Activated CD8-positive, alpha-beta memory T cell treated with anti-CD3 and anti-CD28 coated beads for 24 hours (primary cell): ENCODE measurements around the gene DSCAM.

Source experiments
- DNase-seq: peaks from one replicate; pipeline ENCODE4 v3.0.0-alpha.2; 2020

DSCAM gene

DNA sequence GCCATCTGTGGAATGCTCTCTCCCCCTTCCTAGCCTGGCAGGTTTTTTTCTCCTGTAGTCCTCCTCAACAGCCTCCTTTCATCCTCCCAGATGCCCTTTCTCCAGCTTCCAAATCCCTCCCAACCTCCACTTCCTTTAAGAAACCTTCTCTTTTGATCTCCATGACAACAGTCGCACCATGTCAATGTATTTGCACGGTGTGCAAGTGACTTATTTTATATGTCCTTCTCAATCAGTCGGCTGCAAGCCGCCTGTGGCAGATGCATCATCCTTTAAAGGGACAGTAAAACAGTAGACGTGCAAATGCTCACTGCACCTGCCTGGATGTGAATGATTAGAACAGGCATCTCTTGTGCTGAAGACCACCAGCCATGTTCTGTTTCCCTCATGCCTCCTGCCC lies 694.5 kb downstream of the DSCAM start:
- DNase-seq: no peak

DNA sequence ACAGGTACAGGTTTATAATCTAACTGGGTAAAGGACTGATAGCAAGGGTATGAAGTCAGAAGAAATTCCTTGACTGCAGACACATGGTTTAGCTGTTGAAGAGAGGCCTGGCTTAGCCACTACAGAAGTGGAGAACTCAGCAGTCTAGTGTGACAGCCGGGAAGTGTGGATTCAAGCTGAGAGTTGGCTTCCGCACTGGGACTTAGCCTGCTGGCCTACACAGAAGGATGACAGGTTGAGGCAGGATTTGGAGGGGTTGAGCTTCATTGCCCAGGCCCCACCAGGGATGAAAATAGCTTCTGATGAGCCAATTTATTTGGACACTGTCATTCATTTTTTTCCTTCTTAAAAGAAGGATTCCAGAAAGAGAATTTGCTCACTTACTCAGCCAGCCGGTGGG lies 695.3 kb downstream of the DSCAM start:
- no peak for DNase-seq

DNA sequence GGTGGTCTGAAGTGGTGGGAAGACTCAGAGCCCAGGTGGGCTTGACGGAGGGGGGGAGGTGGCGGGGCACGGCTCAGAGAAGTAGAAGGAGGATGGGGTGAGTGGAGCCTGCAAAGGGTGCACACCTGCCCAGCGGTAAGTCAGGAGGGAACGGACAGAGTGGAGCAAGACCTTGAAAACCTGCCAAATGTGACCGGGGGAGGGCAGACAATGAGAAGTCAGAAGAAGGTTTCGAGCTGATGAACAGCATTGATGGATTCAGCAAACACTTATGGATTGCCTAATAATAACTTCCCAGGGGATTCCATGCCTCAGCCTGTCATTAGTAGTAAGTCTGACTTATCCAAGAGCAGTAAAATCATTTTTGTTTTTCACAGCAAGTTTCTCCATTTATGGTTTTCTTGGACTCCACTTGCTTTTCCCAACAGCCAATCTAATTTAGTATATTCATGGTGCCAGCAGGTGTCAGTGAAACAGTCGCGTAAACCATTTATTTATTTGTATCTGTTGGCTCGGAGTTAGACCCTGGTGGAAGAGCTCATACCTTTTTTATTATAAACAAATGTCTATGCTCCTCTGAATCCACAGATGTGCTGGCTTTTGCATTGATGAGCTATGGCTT lies 700.6 kb downstream of the DSCAM start:
- DNase-seq: no peak

DNA sequence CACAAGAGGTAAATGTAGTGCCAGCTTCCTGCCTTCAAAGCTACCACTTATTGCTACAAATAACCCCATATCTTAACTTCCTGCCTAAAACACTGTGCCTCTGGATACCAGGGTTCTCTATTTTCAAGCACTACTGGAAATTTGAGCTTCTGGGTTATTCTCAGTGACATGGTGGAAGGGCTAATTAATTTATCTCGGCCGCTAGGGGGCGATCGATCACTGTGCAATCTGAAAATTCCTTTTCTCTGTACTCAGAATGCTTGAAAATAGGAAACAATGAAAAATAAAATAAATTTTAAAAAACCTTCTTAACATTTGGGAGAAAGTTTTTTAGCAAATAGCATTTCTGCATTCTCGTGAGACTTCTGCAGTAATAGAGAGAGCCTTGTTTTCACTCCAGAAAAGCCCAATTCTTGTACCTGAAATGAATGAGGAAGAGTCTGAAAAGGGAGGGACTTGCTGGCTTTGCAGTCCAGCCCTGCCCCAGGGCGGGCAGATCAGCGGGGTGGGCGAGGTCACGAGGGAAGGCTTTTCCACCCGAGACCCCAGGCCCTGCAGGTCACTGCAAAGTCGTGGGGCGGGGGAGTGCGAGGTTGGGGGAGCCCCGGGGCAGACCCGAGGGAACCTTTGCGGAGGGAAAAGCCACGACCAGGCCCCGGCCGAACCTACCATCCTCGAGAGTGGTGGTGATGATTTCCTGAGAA lies 703.0 kb downstream of the DSCAM start:
- DNase-seq: peak; percentile 62

DNA sequence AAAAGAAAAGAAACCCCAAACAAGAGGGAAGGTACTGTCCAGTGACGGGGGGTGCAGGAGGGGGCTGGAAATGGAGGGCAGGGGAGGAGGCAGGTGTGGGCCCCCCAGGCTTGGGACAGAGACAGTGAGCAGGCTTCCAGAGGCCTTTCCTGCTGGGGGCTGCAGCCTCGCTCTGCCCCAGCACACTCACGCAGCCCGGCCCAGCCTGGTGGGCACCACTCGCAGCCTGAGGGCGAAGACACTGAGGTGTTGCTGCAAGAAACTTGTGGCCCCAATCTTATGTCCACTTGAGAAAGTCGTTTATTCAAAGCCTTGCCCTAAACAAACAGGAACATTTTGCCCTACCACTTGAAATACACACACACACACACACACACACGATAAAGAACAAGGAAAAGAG lies 705.3 kb downstream of the DSCAM start:
- no peak for DNase-seq

DNA sequence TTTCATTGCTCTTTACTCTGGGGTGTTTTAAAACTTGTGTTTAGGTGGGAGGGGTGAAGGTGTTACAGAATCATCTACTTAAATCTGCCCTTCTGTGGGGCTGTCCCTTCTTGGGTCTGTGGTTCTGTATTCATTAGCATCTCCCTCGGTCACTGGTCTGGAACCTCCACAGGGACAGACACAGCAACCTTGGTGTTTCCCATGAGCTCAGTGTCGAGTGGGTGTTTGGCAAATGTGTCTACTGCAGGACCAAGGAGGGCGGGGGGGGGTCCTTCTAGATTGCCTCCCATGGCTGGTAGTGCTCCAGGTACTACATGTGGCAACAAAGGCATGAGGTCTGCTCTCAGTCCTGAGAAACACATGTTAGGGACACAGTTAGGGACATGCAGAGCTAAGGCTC lies 706.3 kb downstream of the DSCAM start:
- DNase-seq: no peak

DNA sequence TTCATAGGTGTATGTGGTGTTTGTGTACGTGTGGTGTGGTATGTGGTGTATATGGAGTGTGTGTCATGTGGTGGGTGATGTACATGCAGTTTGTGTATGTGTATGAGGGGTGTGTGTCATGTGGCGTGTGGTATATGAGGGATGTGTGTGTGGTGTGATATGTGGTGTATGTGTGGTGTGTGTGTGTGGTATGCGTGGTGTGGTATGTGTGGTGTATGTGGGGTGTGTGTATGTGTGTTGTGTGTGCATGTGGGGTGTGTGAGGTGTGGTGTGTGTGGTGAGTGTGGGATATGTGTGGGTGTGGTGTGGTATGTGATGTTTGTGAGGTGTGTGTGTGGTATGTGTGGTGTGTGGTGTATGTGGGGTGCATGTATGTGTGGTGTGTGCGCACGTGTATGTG lies 707.3 kb downstream of the DSCAM start:
- DNase-seq: no peak

DNA sequence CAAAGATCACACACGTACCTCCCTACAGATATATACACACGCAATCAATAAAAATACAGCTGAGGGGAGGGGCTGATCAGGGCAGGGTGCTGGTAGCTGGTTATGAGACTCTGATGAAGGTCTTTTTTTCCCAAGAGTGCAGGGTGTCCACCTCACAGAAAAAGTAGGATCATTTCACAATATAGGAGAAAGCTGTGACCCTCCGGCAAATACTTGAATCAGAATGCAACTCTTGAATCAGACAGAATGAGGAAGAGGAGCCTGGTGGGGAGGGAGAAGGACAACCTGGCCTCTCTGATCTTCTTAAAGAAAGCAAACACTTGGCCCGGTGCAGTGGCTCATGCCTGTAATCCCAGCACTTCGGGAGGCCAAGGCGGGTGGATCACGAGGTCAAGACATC lies 710.4 kb downstream of the DSCAM start:
- DNase-seq: no peak

DNA sequence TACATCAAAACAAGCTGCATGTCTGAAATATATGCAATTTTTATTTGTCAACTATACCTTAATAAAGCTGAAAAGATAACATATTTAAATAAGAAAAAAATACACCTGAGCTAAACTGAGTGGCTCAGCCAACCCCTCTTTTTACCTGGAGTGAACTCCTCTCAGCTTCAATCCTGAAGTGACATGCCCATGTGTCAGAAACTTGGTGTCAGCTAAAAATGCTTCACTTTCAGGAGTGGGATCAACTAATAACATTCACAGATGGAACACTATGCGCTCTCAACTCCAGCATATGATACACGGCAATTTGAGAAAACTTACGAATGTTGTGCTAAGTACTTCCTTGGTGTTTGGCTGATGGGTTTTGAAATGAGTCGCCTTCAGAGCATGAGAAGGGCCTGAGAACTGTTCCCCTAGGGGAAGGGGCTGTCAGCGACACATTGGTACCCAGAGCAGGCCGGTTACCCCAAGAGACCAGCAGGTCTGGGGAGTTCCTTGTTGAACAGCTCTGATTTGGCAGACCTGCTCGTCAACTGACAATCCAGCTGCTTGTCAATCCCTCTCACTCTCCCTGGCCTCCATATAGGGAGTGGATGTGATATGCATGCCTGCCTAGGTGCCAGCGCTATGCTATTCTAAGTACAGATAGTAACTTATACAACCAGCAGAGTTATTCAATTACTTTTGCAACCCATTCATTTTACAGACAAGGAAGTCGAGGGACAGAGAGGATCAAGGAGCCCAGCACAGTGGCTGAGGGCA lies 712.0 kb downstream of the DSCAM start:
- no peak for DNase-seq

DNA sequence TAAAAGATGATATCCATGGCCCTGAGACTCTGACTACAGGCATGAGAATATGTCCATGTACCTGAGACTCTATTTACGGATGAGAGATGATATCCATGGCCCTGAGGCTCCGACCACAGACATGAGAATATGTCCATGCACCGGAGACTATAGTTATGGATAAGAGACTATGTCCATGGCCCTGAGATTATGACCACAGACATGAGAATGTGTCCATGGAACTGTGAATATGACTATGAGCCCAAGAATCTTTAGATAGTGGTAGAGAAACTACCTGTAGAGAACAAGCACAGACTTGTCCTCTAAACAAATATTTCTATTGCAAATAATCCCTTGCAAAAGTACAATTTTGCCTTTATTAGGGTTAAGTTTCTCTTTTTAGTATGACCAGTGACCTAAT lies 716.5 kb downstream of the DSCAM start:
- DNase-seq: no peak

DNA sequence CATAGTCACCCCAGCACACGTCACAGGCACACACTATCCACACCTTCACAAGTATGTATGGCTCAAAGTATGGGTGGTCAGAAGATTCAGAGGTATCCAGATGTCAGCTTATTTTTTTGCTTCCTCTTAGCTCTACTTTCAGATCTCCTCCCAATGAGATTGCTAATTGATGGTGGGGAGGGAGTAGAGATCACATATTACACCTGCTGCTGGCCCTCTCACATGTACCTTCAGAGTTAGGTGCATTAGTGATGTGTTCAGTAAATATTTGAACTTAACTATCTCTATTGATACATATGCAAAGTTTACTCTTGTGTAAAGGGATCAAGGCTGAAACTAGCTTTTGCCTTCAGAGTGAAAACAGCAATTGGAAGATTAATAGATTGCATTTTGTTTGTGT lies 717.1 kb downstream of the DSCAM start:
- no peak for DNase-seq

DNA sequence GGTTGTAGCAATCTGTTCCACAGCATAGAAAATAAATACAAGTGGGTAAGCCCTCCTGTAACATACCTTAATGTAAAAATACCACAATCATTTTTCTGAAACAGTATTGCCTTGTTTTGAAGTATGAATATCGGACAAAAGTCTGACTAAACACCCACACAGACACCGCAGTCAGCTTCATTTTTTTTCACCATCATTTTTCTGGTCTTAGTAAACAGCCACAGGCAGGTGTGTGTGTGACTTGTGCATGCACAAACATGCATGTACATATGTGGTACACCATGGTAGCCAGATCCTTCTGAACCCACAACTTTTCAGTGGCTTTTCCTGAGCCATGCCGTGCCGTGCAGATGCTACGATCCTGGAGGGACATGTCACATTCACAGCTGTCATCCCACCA lies 718.1 kb downstream of the DSCAM start:
- no peak for DNase-seq

DNA sequence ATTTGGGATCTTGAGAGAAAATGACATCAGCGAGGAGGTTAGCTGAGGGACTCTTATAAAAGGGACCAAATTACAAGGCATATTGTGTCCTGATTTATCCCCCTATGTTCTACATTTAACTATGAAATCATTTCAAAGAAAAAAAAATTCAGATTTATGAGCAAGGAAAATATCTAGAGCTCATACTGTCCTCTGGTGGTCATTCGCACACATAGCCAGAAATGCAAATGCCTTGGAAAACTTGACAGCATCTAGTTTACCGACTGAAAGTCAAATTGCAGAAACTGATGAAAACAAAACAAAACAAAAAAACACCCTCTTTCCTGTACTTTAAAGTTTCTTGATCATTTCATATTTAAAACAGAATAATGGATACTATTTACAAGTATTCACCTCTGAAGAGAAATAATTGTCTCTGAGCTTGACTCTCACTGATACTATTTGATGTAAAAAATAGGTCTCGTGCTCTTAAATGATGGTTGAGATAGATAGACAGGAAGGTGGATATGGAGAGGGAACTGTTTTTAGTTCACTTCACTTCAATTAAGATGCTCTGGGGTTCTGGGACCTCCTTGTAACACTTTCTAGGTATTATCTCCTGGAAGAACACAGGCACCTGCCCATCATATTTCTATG lies 725.9 kb downstream of the DSCAM start:
- no peak for DNase-seq

DNA sequence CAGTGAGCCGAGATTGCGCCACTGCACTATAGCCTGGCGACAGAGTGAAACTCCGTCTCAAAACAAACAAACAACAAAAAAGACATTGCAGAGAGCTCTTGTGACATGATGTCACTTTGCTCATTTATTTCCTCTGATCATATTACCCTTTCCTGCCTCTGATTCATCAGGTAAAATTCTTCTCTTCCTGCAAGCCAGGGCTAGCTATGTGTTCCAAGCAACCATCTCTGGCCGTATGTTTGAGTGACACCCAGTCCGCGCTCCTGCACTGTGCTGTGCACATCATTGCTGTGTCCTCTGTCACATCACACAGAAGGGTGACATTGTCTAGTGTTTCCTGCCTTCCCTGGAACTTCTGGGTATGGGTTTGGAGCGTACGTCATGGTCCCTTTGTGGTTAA lies 728.4 kb downstream of the DSCAM start:
- no peak for DNase-seq

DNA sequence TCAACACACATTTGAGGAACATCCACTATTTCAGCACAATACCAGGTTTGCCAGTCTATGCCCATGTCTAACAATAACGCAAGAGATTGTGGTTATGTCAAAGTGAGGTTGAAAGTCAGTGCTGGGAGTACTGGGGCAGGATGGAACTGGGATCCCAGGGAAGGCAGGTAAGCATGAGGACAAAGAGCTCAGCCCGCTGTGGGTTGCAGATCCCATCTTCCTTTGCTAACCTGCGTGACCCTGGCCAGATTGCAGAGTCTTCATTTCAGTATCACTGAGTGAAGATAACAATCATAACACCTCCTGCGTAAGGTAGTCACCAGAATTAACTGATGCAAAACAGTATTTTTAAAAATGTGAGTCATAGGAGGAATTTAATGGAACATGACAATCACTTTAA lies 729.7 kb downstream of the DSCAM start:
- DNase-seq: no peak

DNA sequence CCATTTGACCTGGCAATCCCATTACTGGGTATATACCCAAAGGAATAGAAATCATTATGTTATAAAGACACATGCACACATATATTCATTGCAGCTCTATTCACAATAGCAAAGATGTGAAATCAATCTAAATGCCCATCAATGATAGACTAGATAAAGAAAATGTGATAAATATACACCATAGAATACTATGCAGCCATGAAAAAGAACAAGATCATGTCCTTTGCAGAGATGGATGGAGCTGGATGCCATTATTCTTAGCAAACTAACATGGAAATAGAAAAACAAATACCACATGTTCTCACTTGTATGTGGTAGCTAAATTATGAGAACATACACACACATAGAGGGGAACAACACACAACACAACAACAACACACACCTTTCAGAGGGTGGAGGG lies 731.2 kb downstream of the DSCAM start:
- no peak for DNase-seq

DNA sequence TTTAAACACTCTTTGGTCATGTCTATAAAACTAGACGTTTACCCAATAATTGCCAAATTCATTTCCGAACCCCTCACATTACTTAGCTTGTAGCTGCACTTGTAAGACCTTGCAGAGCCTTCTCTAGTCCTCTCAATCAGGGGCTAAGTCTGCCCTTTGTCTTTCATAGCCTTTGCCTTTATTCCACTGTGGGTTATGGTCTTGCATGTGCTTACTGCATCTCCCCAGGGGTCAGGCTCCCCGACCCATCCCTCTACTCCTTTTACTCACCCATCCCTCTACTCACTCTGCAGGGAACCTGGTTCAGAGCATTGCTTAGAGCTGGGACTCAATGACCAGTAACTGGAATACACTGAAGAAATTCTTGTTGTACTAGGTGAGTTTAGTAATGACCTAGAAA lies 744.3 kb downstream of the DSCAM start:
- no peak for DNase-seq

DNA sequence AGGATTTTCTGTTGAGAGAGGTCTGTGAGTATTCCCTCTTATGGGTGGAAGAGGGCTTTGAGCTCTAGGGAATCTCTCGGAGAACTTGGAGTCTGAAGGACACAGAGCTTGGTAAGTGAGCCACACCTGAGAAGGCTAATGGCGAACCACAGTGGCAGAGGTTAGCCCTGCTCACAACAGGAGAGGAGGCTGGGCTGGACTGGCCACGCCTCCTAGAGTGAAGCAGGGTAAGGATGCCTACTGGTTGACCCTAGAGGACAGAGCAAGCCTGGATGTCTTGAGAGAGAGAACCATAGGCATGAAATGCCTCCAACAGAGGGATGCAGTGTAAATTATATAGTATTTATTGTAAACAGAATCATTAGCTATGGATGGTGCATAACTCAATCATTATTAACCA lies 747.1 kb downstream of the DSCAM start:
- DNase-seq: no peak

DNA sequence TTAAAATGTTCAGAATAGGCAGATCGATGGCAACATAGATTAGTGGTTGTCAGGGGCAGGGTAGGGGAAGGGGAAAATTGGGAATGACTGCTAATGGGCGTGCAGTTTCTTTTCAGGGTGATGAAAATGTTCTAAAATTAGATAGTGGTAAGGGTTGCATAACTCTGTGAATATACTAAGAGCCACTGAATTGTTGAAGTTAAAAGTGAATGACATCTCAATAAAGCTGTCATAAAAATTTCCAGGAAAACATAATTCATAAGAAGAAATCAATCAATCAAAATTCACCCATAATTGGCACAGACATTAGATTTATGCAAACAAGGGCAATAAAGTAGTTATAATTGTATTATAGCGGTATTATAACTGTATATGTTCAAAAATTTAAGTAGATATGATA lies 751.5 kb downstream of the DSCAM start:
- no peak for DNase-seq

DNA sequence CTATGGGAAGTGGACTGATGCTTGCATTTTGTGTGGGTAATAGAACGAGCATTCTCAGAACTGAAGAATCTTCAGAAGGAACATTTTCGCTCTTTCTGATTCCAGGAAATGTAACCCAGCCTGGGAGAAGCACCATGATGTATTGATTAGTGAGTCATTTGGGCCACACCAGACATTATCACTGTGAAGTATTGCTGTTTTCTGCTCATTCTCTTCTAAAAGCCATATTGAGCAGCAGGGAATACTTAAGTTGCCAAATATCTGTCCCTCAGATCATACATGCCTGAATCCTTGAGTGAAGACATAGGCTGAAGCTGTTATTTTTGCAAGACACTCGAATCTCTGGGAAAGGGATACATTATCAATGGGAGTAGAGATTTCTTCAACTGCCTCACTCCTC lies 766.6 kb downstream of the DSCAM start:
- no peak for DNase-seq

DNA sequence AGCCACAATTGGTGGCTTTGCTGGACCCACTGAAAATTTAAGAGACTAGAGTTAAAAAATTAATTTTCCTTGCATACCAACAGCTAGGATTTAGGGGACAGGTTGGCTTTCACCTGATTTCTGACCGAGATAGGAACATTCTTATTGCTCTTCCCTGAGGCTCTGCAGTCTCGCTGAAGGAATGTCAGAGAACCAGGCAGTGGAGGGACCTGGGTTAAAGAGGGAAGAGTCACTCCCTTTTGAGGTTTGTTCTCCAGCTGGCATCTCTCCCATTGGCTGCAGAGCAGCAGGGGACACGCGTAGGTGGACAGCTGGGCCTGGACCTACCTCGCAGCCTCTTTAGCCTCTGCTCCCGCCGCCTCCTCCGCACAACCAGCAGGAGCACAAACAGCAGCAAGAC lies 772.2 kb downstream of the DSCAM start:
- DNase-seq: no peak

DNA sequence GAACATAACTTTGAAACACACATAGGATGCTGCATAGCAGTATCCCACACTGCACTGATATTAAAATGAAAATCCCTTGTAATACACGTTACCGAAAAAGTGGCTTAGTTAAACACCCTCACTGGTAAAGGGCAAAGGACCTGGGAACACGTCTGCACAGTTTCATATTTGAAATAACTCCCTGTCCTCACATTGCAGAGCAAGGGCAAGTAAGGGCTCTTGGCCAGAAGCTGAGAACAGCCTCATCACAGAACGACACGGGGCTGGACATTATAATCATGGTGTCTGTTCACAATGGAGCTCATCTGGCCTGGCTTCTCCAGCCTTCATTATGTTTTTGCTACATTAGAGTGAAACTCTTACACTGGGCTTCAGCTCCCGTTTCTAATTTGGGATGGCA lies 772.8 kb downstream of the DSCAM start:
- DNase-seq: no peak

DNA sequence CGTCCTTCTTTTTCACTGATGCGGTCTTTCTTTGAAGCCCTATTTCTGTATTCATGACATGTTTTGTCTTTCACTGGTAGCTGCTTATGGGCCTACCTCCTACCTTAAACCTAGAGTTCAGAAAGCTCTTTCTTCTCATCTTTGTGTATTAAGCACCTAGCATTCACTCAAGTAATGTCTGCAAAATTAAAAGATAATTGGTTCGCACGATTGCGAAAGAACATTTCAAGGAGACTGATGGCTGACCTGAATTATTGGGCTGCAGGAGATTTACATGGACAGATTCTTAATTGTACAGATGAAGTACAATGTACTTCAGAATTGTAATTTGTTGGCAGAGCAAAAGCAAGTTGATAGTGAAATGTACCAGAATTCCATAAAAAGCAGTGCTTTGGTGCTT lies 773.3 kb downstream of the DSCAM start:
- DNase-seq: no peak

DNA sequence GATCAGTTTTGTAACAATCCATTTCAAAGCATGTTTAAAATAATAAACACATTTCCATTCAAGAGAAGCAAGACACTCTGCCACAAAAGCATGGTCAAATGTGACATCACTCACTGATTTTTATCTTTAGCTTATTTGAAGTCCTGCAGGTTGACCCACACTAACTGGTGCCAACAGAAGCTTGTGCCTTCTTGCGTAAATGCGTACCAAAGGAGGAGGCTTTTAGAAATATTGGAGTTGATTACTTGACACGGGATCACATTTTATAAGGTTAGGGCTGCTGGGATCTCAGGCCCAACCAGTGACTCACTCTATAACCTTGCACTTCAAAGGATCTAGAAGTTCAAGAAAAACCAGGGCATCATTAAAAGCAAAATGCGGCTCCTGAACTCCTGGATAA lies 776.1 kb downstream of the DSCAM start:
- no peak for DNase-seq
